GM23338 (cell line): ENCODE data around the gene DYNLL2. TPM values are rescaled to one million over a fixed set of nuclear protein-coding genes. Genes with fewer than 3 reads are reported as not detected.

Source experiments
- ATAC-seq: fragments of 200-7000 bp; cut with Tn5 transposase; 3 replicates; pipeline ENCODE4 v1.9.1; 2020
- DNase-seq: peaks from one replicate; pipeline ENCODE4 v3.0.0-alpha.2; 2015; ENCODE audit warnings: low spot score
- H2AFZ ChIP-seq: fragments of 200-600 bp; sonication (generic); 2 replicates; pipeline ENCODE4 v1.8.0; 2016; ENCODE audit warnings: antibody characterized with exemption, mild to moderate bottlenecking, moderate library complexity
- H3F3A ChIP-seq: fragments of 200-600 bp; sonication (generic); replicated peaks from 2 replicates; pipeline ENCODE4 v1.8.0; 2017; ENCODE audit warnings: antibody characterized with exemption, mixed run types, low read depth
- H3K27ac ChIP-seq: fragments of 200-600 bp; sonication (generic); 2 replicates; pipeline ENCODE4 v1.6.1; 2016; ENCODE audit warnings: low read depth
- H3K27me3 ChIP-seq: fragments of 200-600 bp; sonication (generic); 2 replicates; pipeline ENCODE4 v1.8.0; 2016; ENCODE audit warnings: mild to moderate bottlenecking, mixed run types, moderate library complexity; ENCODE audit not compliant: insufficient read depth
- H3K36me3 ChIP-seq: fragments of 200-600 bp; sonication (generic); 2 replicates; pipeline ENCODE4 v1.8.0; 2016; ENCODE audit warnings: mild to moderate bottlenecking; ENCODE audit not compliant: insufficient read depth
- H3K4me1 ChIP-seq: fragments of 200-600 bp; sonication (generic); 2 replicates; pipeline ENCODE4 v1.8.0; 2016; ENCODE audit warnings: mild to moderate bottlenecking, moderate library complexity; ENCODE audit not compliant: insufficient read depth
- H3K4me2 ChIP-seq: fragments of 200-600 bp; sonication (generic); 2 replicates; pipeline ENCODE4 v1.7.1; 2017; ENCODE audit warnings: mixed run types
- H3K4me3 ChIP-seq: fragments of 200-600 bp; sonication (generic); 2 replicates; pipeline ENCODE4 v1.6.1; 2016; ENCODE audit warnings: mixed run types
- H3K79me2 ChIP-seq: fragments of 200-600 bp; sonication (generic); replicated peaks from 2 replicates; pipeline ENCODE4 v1.8.0; 2017; ENCODE audit warnings: mild to moderate bottlenecking; ENCODE audit not compliant: insufficient read depth
- H3K9me2 ChIP-seq: fragments of 200-600 bp; sonication (generic); 2 replicates; pipeline ENCODE4 v1.8.0; 2017; ENCODE audit not compliant: insufficient read depth
- H4K20me1 ChIP-seq: fragments of 200-600 bp; sonication (generic); replicated peaks from 2 replicates; pipeline ENCODE4 v1.8.0; 2017; ENCODE audit warnings: mild to moderate bottlenecking; ENCODE audit not compliant: insufficient read depth
- H3K27ac Mint-ChIP-seq: 2 replicates; pipeline ENCODE4 v1.8.0; 2020; ENCODE audit warnings: inconsistent platforms, mild to moderate bottlenecking, moderate library complexity, mixed read lengths
- H3K27me3 Mint-ChIP-seq: 3 replicates; pipeline ENCODE4 v1.8.0; 2022; ENCODE audit warnings: low read depth, mild to moderate bottlenecking, moderate library complexity, mixed read lengths, inconsistent platforms; ENCODE audit not compliant: insufficient read depth, poor library complexity
- H3K36me3 Mint-ChIP-seq: 3 replicates; pipeline ENCODE4 v1.8.0; 2021; ENCODE audit warnings: low read depth, mild to moderate bottlenecking, inconsistent platforms, moderate library complexity, mixed read lengths
- H3K4me1 Mint-ChIP-seq: 3 replicates; pipeline ENCODE4 v1.8.0; 2020; ENCODE audit warnings: mild to moderate bottlenecking, inconsistent platforms, mixed read lengths
- H3K4me3 Mint-ChIP-seq: 3 replicates; pipeline ENCODE4 v1.8.0; 2021; ENCODE audit warnings: moderate library complexity, mild to moderate bottlenecking, inconsistent platforms, mixed read lengths
- H3K9me3 Mint-ChIP-seq: 3 replicates; pipeline ENCODE4 v1.8.0; 2020; ENCODE audit warnings: moderate library complexity, mild to moderate bottlenecking, inconsistent platforms, mixed read lengths
- CREB1 ChIP-seq: fragments of 250-450 bp; sonication (Bioruptor Pico); IDR thresholded peaks from 2 replicates; pipeline ENCODE4 v1.5.0; 2020; ENCODE audit warnings: low read depth, mild to moderate bottlenecking, moderate library complexity
- EZH2phosphoT487 ChIP-seq: fragments of 200-600 bp; sonication (generic); IDR thresholded peaks from one replicate; pipeline ENCODE4 v1.8.1; 2018; ENCODE audit warnings: antibody characterized with exemption; ENCODE audit not compliant: unreplicated experiment
- JUNB ChIP-seq: IDR thresholded peaks from one replicate; pipeline ENCODE4 v1.6.1; 2016; ENCODE audit warnings: antibody characterized with exemption; ENCODE audit not compliant: unreplicated experiment
- NANOG ChIP-seq: IDR thresholded peaks from 2 replicates; pipeline ENCODE4 v1.6.1; 2016; ENCODE audit warnings: antibody characterized with exemption, borderline replicate concordance
- POLR2AphosphoS5 ChIP-seq: IDR thresholded peaks from 2 replicates; pipeline ENCODE4 v1.6.1; 2016; ENCODE audit warnings: antibody characterized with exemption, low read depth
- STAT1 ChIP-seq: IDR thresholded peaks from one replicate; pipeline ENCODE4 v1.6.1; 2016; ENCODE audit warnings: antibody characterized with exemption; ENCODE audit not compliant: unreplicated experiment
- ZNF331 ChIP-seq: fragments of 250-450 bp; sonication (Bioruptor Pico); IDR thresholded peaks from 2 replicates; pipeline ENCODE4 v1.5.0; 2020; ENCODE audit warnings: low read depth, mild to moderate bottlenecking, moderate library complexity
- polyA plus RNA-seq: library from polyadenylated mRNA; unstranded; fragments of >200 nt; fragmentation: Nextera tagmentation; extraction: Ambion mirVana; gene quantifications from 2 replicates; pipeline ENCODE4 v1.2.1, GENCODE V29; 2016
- total RNA-seq: library from RNA; depleted of rRNA; stranded (reverse); fragments of >200 nt; shearing (Covaris generic); gene quantifications from 2 replicates; pipeline ENCODE4 v1.2.3, GENCODE V29; 2014
- TF ChIP-seq, protein P1 (sequence below): fragments of 250-450 bp; sonication (Bioruptor Pico); IDR thresholded peaks from 2 replicates; pipeline ENCODE4 v1.5.0; 2020; ENCODE audit warnings: mild to moderate bottlenecking, moderate library complexity
- TF ChIP-seq, protein P2 (sequence below), 2 experiments: fragments of 200-600 bp in 1 of 2; sonication (generic) in 1 of 2; conservative IDR thresholded peaks; 2 replicates each; pipeline versions ENCODE4 v1.5.1 to v1.6.1; 2016 to 2017; ENCODE audit warnings: antibody characterized with exemption in 2 of 2, low read depth in 2 of 2, mild to moderate bottlenecking in 2 of 2, moderate library complexity in 1 of 2

DYNLL2 gene
- total and polyA plus RNA-seq, 2 experiments from 2014 or later = 5.1 to 30.0 TPM

DNA sequence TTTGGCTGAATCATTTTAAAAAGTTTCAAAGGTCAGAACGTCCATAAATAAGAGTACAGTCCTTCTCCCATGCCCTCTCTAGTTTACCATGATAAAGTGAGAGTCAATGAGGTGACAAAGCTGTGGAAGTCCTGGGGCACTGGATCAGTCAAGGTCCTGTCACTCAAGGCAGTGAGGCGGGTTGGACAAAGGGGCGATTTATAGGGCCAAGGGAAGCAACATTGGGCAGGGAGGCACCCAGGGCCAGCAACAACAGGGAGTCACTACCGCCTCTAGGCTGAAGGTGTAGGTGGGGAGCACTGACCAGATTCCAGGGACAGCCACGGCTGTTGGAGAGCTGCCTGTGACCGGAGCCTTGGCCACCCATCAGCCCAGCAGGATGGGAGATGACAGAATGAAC is 28.6 kb upstream of the DYNLL2 start (continued):
- TF ChIP-seq, protein P1, sequence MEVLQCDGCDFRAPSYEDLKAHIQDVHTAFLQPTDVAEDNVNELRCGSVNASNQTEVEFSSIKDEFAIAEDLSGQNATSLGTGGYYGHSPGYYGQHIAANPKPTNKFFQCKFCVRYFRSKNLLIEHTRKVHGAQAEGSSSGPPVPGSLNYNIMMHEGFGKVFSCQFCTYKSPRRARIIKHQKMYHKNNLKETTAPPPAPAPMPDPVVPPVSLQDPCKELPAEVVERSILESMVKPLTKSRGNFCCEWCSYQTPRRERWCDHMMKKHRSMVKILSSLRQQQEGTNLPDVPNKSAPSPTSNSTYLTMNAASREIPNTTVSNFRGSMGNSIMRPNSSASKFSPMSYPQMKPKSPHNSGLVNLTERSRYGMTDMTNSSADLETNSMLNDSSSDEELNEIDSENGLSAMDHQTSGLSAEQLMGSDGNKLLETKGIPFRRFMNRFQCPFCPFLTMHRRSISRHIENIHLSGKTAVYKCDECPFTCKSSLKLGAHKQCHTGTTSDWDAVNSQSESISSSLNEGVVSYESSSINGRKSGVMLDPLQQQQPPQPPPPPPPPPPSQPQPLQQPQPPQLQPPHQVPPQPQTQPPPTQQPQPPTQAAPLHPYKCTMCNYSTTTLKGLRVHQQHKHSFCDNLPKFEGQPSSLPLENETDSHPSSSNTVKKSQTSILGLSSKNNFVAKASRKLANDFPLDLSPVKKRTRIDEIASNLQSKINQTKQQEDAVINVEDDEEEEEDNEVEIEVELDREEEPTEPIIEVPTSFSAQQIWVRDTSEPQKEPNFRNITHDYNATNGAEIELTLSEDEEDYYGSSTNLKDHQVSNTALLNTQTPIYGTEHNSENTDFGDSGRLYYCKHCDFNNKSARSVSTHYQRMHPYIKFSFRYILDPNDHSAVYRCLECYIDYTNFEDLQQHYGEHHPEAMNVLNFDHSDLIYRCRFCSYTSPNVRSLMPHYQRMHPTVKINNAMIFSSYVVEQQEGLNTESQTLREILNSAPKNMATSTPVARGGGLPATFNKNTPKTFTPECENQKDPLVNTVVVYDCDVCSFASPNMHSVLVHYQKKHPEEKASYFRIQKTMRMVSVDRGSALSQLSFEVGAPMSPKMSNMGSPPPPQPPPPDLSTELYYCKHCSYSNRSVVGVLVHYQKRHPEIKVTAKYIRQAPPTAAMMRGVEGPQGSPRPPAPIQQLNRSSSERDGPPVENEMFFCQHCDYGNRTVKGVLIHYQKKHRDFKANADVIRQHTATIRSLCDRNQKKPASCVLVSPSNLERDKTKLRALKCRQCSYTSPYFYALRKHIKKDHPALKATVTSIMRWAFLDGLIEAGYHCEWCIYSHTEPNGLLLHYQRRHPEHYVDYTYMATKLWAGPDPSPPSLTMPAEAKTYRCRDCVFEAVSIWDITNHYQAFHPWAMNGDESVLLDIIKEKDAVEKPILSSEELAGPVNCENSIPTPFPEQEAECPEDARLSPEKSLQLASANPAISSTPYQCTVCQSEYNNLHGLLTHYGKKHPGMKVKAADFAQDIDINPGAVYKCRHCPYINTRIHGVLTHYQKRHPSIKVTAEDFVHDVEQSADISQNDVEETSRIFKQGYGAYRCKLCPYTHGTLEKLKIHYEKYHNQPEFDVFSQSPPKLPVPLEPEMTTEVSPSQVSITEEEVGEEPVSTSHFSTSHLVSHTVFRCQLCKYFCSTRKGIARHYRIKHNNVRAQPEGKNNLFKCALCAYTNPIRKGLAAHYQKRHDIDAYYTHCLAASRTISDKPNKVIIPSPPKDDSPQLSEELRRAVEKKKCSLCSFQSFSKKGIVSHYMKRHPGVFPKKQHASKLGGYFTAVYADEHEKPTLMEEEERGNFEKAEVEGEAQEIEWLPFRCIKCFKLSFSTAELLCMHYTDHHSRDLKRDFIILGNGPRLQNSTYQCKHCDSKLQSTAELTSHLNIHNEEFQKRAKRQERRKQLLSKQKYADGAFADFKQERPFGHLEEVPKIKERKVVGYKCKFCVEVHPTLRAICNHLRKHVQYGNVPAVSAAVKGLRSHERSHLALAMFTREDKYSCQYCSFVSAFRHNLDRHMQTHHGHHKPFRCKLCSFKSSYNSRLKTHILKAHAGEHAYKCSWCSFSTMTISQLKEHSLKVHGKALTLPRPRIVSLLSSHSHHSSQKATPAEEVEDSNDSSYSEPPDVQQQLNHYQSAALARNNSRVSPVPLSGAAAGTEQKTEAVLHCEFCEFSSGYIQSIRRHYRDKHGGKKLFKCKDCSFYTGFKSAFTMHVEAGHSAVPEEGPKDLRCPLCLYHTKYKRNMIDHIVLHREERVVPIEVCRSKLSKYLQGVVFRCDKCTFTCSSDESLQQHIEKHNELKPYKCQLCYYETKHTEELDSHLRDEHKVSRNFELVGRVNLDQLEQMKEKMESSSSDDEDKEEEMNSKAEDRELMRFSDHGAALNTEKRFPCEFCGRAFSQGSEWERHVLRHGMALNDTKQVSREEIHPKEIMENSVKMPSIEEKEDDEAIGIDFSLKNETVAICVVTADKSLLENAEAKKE = no peak

GRCh38 chr17:58056476-58056875 is 26.7 kb upstream of the DYNLL2 start:
- Histone ChIP-seq H3K4me1 (no peaks in the 10 kb centered on the region), H2AFZ (no peak overlapping the region), H3K36me3 (no peaks in the 10 kb centered on the region), H3K79me2 (no peaks in the 10 kb centered on the region), H4K20me1 (no peaks in the 10 kb centered on the region), H3F3A (no peaks in the 10 kb centered on the region), H3K27ac (no peak overlapping the region), H3K27me3 (no peaks in the 10 kb centered on the region), H3K4me2 (no peak overlapping the region), H3K9me2 (no peaks in the 10 kb centered on the region), H3K4me3 (no peak overlapping the region)
- ATAC-seq (no peak), DNase-seq (no peak)
- Mint-ChIP-seq H3K4me3 (no peak overlapping the region), H3K4me1 (peaks cover 10% of the 10 kb centered on the region), H3K27me3 (no peaks in the 10 kb centered on the region), H3K36me3 (no peaks in the 10 kb centered on the region), H3K27ac (no peak overlapping the region), H3K9me3 (no peaks in the 10 kb centered on the region)
- TF ChIP-seq STAT1 (no peak), ZNF331 (no peak), EZH2phosphoT487 (no peak), POLR2AphosphoS5 (no peak), JUNB (no peak), NANOG (no peak), CREB1 (CRISPR knock-in tag) (no peak)
- TF ChIP-seq, protein P2, sequence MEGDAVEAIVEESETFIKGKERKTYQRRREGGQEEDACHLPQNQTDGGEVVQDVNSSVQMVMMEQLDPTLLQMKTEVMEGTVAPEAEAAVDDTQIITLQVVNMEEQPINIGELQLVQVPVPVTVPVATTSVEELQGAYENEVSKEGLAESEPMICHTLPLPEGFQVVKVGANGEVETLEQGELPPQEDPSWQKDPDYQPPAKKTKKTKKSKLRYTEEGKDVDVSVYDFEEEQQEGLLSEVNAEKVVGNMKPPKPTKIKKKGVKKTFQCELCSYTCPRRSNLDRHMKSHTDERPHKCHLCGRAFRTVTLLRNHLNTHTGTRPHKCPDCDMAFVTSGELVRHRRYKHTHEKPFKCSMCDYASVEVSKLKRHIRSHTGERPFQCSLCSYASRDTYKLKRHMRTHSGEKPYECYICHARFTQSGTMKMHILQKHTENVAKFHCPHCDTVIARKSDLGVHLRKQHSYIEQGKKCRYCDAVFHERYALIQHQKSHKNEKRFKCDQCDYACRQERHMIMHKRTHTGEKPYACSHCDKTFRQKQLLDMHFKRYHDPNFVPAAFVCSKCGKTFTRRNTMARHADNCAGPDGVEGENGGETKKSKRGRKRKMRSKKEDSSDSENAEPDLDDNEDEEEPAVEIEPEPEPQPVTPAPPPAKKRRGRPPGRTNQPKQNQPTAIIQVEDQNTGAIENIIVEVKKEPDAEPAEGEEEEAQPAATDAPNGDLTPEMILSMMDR (conservative IDR thresholded peaks at IDR 0.05; ENCODE audit: low read depth in 2 of 2) = no peak
- TF ChIP-seq, protein P1 = no peak
